Sciatic nerve (tissue), 2 donors: ENCODE results near the gene ACCS. TPM values are rescaled to one million over a fixed set of nuclear protein-coding genes. Genes with fewer than 3 reads are reported as not detected.

Experiments
- ATAC-seq: fragments of 200-7000 bp; cut with Tn5 transposase; one replicate; pipeline ENCODE4 v1.9.1; 2020; ENCODE audit warnings: mild to moderate bottlenecking, moderate library complexity
- DNase-seq: peaks from one replicate; pipeline ENCODE4 v3.0.0-alpha.2; 2020; ENCODE audit warnings: low spot score
- intact Hi-C: fragments of 100-400 bp; cut with DNase I; formaldehyde crosslinking; loops from one replicate; pipeline ENCODE4 v1.14.2; 2022
- total RNA-seq: library from RNA; stranded (reverse); fragmentation: NEBNext Ultra II Directional; extraction: Animal tissue kit (Norgen Biotek cat#: 25700); gene quantifications from one replicate; pipeline ENCODE4 v1.2.1, GENCODE V29; 2021
- donor health status: DM: no; HTN: no; CAD: no.
- donor health status: DM: no; HTN: no; CAD: no.

Gene ACCS
- total RNA-seq, 1 donor from 2014 or later, result 71.6 TPM

DNA sequence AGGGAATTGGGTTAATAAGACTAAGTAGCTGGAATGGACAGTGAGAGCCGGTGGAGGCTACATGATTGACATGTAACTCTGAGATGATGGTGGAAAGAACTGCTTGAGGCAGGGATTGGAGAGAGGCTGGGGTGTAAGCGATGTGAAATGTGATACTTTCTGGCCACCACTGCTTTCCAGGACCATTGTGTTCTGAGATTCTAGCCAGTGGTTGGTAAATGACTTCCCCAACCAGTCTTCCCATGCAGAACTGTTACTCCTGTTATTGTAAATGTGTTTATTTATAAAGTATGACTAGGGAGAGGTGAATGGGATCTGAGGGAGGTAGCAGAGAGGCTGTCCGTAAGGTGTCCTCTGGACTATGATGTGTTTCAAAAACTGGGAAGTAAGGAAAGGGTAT, 47.5 kb downstream of the ACCS start:
- intact Hi-C loops, result loop anchor here (10.0 kb wide), 1 partner anchor 421 kb away; no protein-coding TSS in a partner anchor
- ATAC-seq (no peak), DNase-seq (no peak)

DNA sequence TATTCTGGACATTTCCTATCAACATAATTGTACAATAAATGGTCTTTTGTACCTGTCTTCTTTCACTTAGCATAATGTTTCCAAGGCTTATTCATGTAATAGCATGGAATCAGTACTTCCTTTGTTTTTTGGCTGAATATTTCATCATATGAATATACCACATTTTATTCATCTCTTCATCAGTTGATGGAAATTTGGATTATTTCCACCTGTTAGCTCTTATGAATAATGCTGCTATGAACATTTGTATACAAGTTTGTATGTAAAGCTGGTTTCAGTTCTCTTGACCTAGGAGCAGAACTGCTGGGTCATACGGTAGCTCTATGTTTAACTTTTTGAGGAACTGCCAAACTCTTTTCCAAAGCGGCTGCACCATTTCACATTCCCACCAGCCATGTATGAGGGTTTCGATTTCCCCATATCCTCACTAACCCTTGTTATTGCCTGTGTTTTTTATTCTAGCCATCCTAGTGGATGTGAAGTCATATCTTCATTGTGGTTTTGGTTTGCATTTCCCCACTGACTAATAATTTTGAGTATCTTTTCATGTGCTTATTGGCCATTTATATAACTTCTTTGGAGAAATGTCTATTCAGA, 50.3 kb downstream of the ACCS start:
- intact Hi-C loops, result loop anchor here (10.0 kb wide), 1 partner anchor 418 kb away; no protein-coding TSS in a partner anchor
- ATAC-seq (no peak), DNase-seq (no peak)

DNA sequence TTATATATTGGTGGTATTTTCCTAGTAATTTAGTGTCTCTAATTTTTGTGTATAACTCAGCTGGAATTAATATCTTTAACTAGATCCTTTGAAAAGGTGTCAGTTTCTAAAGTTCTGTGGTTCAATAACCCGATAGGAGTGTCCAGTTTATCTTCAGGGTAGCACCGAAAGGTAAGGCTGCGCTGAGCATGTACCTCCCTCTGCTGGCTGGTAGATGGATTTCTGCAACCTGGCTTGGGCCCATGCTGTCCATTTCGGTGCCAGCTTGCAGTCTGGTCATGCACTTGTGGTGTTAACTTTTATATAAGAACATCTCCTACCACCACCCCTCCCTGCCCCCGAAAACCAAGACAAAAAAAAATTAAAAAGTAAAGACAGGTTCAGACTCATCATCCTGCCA, 54.1 kb downstream of the ACCS start:
- ATAC-seq (no peak), DNase-seq (no peak)
- intact Hi-C loops, result no loop called here

DNA sequence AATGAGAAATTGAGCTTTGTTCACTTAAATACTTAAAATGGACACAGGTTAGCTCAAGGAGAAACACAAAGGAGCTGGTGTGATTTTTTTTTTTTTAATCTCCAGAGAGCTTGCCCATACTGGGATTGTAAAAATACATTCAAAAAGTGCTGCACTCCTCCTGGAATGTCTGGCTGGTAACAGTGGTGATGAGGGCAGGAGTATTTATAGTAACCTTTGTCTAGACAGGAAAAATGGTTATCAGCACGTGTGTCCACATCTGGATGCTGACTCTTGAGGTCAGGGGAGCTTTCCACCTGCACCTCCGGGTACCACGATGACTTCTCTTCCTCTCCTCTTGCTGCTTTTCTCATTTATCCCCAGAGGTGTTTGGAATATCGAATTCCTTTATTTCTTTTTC, 59.5 kb downstream of the ACCS start:
- ATAC-seq (no peak), DNase-seq (no peak)
- intact Hi-C loops, result no loop called here

DNA sequence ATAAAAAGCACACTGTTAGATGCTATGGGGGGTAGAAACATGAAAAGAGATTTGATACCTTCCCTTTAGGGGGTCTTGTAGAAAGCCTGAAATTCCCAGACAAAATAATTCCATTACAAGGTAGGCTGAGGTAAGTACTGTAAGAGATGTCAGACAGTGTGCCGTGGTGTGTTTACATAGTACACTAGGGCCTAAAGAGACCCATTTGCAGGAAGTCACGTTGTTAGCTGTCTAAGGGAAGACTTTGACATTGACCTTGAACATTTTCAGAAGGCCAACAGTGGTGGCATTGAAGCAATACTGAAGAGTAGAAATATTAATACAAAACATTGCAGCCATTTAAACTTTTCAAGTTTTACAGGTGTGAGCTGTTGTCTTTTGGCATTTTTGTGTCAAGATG, 60.2 kb downstream of the ACCS start:
- no peak for DNase-seq
- ATAC-seq, result no peak
- intact Hi-C loops, result no loop called here

DNA sequence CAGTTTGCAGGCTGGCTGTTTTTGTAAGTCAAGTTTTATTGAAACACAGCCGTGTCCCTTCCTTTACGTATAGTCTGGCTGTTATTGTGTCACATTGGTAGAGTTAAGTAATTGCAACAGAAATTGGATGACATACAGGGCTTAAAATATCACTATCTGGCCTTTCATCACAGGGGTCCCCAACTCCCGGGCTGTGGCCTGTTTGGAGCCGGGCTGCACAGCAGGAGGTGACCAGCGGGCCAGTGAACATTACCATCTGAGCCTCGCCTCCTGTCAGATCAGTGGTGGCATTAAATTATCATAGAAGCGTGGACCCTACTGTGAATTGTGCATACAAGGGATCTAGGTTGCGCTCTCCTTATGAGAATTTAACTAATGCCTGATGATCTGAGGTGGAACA, 61.1 kb downstream of the ACCS start:
- no peak for ATAC-seq
- no peak for DNase-seq
- intact Hi-C loops, result no loop called here

DNA sequence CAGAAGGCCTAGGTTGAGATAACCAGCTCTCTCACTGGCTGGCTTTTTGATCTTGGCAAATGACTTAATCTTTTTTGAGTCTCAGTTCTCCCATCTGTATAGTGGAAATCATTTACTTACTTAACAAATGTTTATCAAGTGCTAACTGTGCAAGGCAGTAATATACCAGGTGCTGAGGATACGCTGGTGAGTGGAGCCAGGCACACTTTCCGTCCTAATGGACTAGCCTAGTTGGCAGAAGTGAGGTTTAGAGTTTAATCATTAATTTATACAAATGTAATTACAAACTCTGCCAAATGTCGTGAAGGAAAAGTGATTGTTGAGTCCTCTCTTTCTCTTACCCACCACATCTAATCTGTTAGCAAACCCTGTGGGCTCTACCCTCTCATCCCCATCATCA, 62.7 kb downstream of the ACCS start:
- no peak for ATAC-seq
- no peak for DNase-seq
- intact Hi-C loops, result no loop called here

DNA sequence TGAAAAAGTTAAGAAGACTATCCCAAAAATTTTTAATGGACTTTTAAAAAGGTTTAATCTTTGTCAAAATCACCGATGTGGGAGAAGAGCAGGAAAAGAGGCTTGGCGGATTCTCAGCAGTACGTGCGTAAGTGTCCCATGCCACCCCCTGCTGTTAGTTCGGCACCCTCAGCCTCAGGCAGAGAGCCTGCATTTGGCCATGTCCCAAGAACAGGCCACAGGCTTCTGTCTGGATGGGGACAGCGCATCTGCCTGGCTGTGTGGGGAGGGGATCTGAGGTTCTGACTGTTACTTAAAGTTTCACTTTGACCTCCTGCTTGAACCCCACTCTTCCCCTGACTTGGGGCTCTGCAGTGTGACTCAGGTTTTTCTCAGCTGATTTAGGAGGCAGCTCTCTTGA, 64.7 kb downstream of the ACCS start:
- ATAC-seq (no peak), DNase-seq (no peak)
- intact Hi-C loops, result no loop called here

DNA sequence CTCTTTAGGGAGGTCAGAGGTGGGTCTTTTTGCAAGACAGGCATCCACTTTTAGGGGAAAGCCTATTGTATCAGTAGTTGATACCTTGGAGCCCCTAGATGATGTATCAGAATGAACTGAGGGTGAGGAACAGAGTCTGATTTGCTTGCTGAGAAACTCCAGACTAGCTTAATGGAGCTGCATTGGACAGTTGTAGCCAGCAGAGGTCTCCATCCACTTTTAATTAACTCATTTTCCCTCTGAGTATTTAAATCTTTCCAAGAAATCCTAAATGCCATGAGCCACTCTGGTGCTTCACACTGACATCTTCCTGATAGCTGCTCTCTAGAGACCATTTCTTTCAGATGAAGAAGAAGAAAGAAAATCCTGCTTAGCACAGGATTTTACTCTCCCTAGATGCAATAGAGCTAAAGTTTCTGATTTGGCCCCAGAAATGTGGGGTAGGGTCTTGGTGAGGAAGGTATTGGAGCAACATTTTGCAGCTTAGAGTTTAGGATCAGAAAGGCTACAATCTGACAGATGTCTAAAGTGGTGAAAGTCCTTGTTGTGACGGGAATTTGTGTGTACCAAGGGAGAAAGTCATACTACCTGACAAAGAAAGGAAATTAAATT, 67.4 kb downstream of the ACCS start:
- DNase-seq (no peak), ATAC-seq (peak; percentile 62)
- intact Hi-C loops, result no loop called here

Other genes starting within 250 kb of the ACCS start
- 32.7 TPM for gene ALKBH3, start 185.4 kb upstream of the ACCS start, total RNA-seq
- 66.8 TPM for gene C11orf96, start 123.6 kb upstream of the ACCS start, total RNA-seq
- gene ACCSL, start 18.3 kb upstream of the ACCS start, total RNA-seq, result not detected
- gene EXT2, start 29.4 kb downstream of the ACCS start, total RNA-seq, result 58.7 TPM
- gene ALX4, start 243.9 kb downstream of the ACCS start, total RNA-seq, result 1.1 TPM